GM18909 (cell line): ENCODE results near the gene S100A1.
"Not testable (repeated sequence)": the region's sequence is repeated elsewhere in the genome, so short reads cannot be mapped to it uniquely, and the experiment has no call there.

Experiments used
- ATAC-seq: cut with Tn5 transposase; IDR thresholded peaks from one replicate; pipeline ENCODE4 v1.9.1; 2021; ENCODE audit warnings: mild to moderate bottlenecking; ENCODE audit not compliant: unreplicated experiment, poor library complexity

Gene S100A1

GRCh38 chr1:153629343-153629665 lies 1.1 kb downstream of the S100A1 start:
- ATAC-seq: no peak

- no peak for ATAC-seq
Measured at GRCh38 chr1:153629971-153630370, 1.7 kb downstream of the S100A1 start.

GRCh38 chr1:153630384-153630783 lies 2.1 kb downstream of the S100A1 start:
- no peak for ATAC-seq

GRCh38 chr1:153631047-153632022 lies 3.1 kb downstream of the S100A1 start:
- no peak for ATAC-seq

GRCh38 chr1:153633161-153633753 lies 5.0 kb downstream of the S100A1 start:
- peak; percentile 0 for ATAC-seq

- ATAC-seq: peak; percentile 91
Measured at GRCh38 chr1:153633754-153634665, 5.8 kb downstream of the S100A1 start, which contains the start of gene CHTOP. CHTOP (plus strand) TSS chr1:153634066; CDS start chr1:153636589, 2,523 bp downstream.

GRCh38 chr1:153635872-153636271 lies 7.6 kb downstream of the S100A1 start:
- no peak for ATAC-seq

GRCh38 chr1:153636312-153636711 lies 8.1 kb downstream of the S100A1 start:
- no peak for ATAC-seq

GRCh38 chr1:153638261-153638660 lies 10.0 kb downstream of the S100A1 start:
- no peak for ATAC-seq

- no peak for ATAC-seq
Measured at GRCh38 chr1:153639280-153639679, 11.0 kb downstream of the S100A1 start.

GRCh38 chr1:153640213-153640612 lies 12.0 kb downstream of the S100A1 start:
- not testable (repeated sequence) for ATAC-seq

GRCh38 chr1:153640861-153641260 lies 12.6 kb downstream of the S100A1 start:
- ATAC-seq: no peak

- ATAC-seq: no peak
Measured at GRCh38 chr1:153642161-153642560, 13.9 kb downstream of the S100A1 start.

- no peak for ATAC-seq
Measured at GRCh38 chr1:153643100-153643499, 14.9 kb downstream of the S100A1 start.

- no peak for ATAC-seq
Measured at GRCh38 chr1:153643816-153644215, 15.6 kb downstream of the S100A1 start.

GRCh38 chr1:153646672-153647345 lies 18.6 kb downstream of the S100A1 start:
- no peak for ATAC-seq

GRCh38 chr1:153647346-153647714 lies 19.1 kb downstream of the S100A1 start:
- no peak for ATAC-seq

- ATAC-seq: no peak
Measured at GRCh38 chr1:153648000-153648643, 19.9 kb downstream of the S100A1 start.

- no peak for ATAC-seq
Measured at GRCh38 chr1:153649137-153649862, 21.1 kb downstream of the S100A1 start.
